Suprapubic skin (tissue), 4 donors: Measurements from ENCODE around the gene KIAA0930.

Experiments used
- CTCF ChIP-seq, 2 donors: fragments of 200-600 bp in 1 of 2; fragments of 450-650 bp in 1 of 2; sonication (generic) in 1 of 2; IDR thresholded peaks; one replicate each; pipeline ENCODE4 v1.5.1; 2016 to 2019; ENCODE audit warnings: antibody characterized with exemption in 2 of 2, mild to moderate bottlenecking in 1 of 2, moderate library complexity in 1 of 2
- EP300 ChIP-seq: sonication (generic); formaldehyde crosslinking; IDR thresholded peaks from one replicate; pipeline ENCODE4 v1.6.1; 2017; ENCODE audit warnings: antibody characterized with exemption
- POLR2A ChIP-seq, 2 donors: fragments of 450-650 bp; IDR thresholded peaks; one replicate each; pipeline ENCODE4 v1.6.1; 2017; ENCODE audit warnings: antibody characterized with exemption in 2 of 2, mild to moderate bottlenecking in 2 of 2, moderate library complexity in 2 of 2
- POLR2AphosphoS5 ChIP-seq, 3 donors: sonication (generic); formaldehyde crosslinking; IDR thresholded peaks; one replicate each; pipeline ENCODE4 v1.6.1; 2017; ENCODE audit warnings: antibody characterized with exemption in 3 of 3

GRCh38 chr22:45154383-45154782 lies 86.3 kb downstream of the KIAA0930 start:
- TF ChIP-seq POLR2AphosphoS5 (IDR thresholded peaks at IDR 0.05) (no peak), EP300 (no peak), CTCF (IDR thresholded peaks at IDR 0.05) (no peak), POLR2A (IDR thresholded peaks at IDR 0.05) (no peak)
